IMR-90 (cell line): Measurements from ENCODE around the gene UBFD1. TPM values are rescaled to one million over a fixed set of nuclear protein-coding genes. Genes with fewer than 3 reads are reported as not detected.

Experiments
- ATAC-seq: fragments of 200-7000 bp; cut with Tn5 transposase; 2 replicates; pipeline ENCODE4 v1.9.1; 2020; ENCODE audit warnings: low read depth, mild to moderate bottlenecking, moderate library complexity
- BruUV-seq: library from RNA; stranded (reverse); fragments of 400-500 nt; replicated peaks from 2 replicates; lab custom pipeline; 2021; lab: Mats Ljungman, UMichigan
- CTCF ChIA-PET: fragments of 300-600 bp; formaldehyde crosslinking; extraction: SDS; loops from one replicate; lab custom pipeline; 2021; ENCODE audit warnings: antibody characterized with exemption; lab: Yijun Ruan, JAX
- POLR2A ChIA-PET: fragments of 300-600 bp; sonication (Branson Sonifier 250); formaldehyde crosslinking; loops from one replicate; lab custom pipeline; 2022; ENCODE audit warnings: antibody characterized with exemption; ENCODE audit not compliant: unreplicated experiment; lab: Charles Lee
- DNase-seq: peaks from one replicate; pipeline ENCODE4 v3.0.0; 2013
- H2AFZ ChIP-seq: replicated peaks from 2 replicates; pipeline ENCODE3; 2013; ENCODE audit warnings: low read length, mild to moderate bottlenecking; ENCODE audit not compliant: poor library complexity
- H2AK5ac ChIP-seq: 2 replicates; pipeline ENCODE4 v1.6.1; 2013; ENCODE audit warnings: low read depth, low read length, inconsistent platforms
- H2AK9ac ChIP-seq: replicated peaks from 2 replicates; pipeline ENCODE3; 2013; ENCODE audit warnings: mild to moderate bottlenecking, low read depth, low read length, moderate library complexity; ENCODE audit not compliant: poor library complexity
- H2BK120ac ChIP-seq: 2 replicates; pipeline ENCODE4 v1.6.1; 2013; ENCODE audit warnings: low read depth, low read length, inconsistent platforms
- H2BK15ac ChIP-seq: 3 replicates; pipeline ENCODE4 v1.6.1; 2013; ENCODE audit warnings: low read depth, low read length, inconsistent platforms
- H2BK20ac ChIP-seq: 2 replicates; pipeline ENCODE4 v1.6.1; 2013; ENCODE audit warnings: low read depth, mild to moderate bottlenecking, inconsistent platforms, low read length, moderate library complexity
- H2BK5ac ChIP-seq: 2 replicates; pipeline ENCODE4 v1.6.1; 2013; ENCODE audit warnings: mild to moderate bottlenecking, low read depth, low read length, inconsistent platforms; ENCODE audit not compliant: poor library complexity, severe bottlenecking
- H3K14ac ChIP-seq: replicated peaks from 2 replicates; pipeline ENCODE4 v1.6.1; 2013; ENCODE audit warnings: low read depth, low read length, inconsistent platforms
- H3K18ac ChIP-seq: 2 replicates; pipeline ENCODE4 v1.6.1; 2013; ENCODE audit warnings: low read depth, low read length, control low read depth
- H3K23ac ChIP-seq: 2 replicates; pipeline ENCODE4 v1.6.1; 2013; ENCODE audit warnings: low read depth, low read length, inconsistent platforms
- H3K27ac ChIP-seq: 2 replicates; pipeline ENCODE4 v1.5.1; 2013; ENCODE audit warnings: mild to moderate bottlenecking, control low read depth, low read length; ENCODE audit not compliant: insufficient read depth
- H3K27me3 ChIP-seq: 2 replicates; pipeline ENCODE4 v1.6.1; 2013; ENCODE audit warnings: low read length; ENCODE audit not compliant: control insufficient read depth, insufficient read depth
- H3K36me3 ChIP-seq: 2 replicates; pipeline ENCODE4 v1.6.1; 2013; ENCODE audit warnings: low read length, mixed read lengths; ENCODE audit not compliant: control insufficient read depth, insufficient read depth
- H3K4ac ChIP-seq: 2 replicates; pipeline ENCODE4 v1.6.1; 2013; ENCODE audit warnings: low read depth, low read length, inconsistent platforms
- H3K4me1 ChIP-seq: 2 replicates; pipeline ENCODE4 v1.6.1; 2013; ENCODE audit warnings: low read length, mixed read lengths; ENCODE audit not compliant: control insufficient read depth, insufficient read depth
- H3K4me2 ChIP-seq: 2 replicates; pipeline ENCODE4 v1.6.1; 2013; ENCODE audit warnings: low read depth, mild to moderate bottlenecking, control low read depth, low read length, moderate library complexity
- H3K4me3 ChIP-seq: 2 replicates; pipeline ENCODE4 v1.5.1; 2013; ENCODE audit warnings: low read depth, mild to moderate bottlenecking, control low read depth, low read length, moderate library complexity; ENCODE audit not compliant: insufficient read depth
- H3K56ac ChIP-seq: 2 replicates; pipeline ENCODE4 v1.6.1; 2013; ENCODE audit warnings: low read length, inconsistent platforms; ENCODE audit not compliant: insufficient read depth; ENCODE audit errors: extremely low read depth
- H3K79me1 ChIP-seq, 2 experiments: 2 replicates each; pipeline ENCODE4 v1.6.1; 2013; ENCODE audit warnings: low read length in 2 of 2, inconsistent platforms in 1 of 2, low read depth in 1 of 2
- H3K9ac ChIP-seq: 2 replicates; pipeline ENCODE4 v1.6.1; 2013; ENCODE audit warnings: low read depth, low read length, control low read depth
- H3K9me1 ChIP-seq: 2 replicates; pipeline ENCODE4 v1.6.1; 2013; ENCODE audit warnings: low read length, inconsistent platforms; ENCODE audit not compliant: insufficient read depth
- H3K9me3 ChIP-seq: 2 replicates; pipeline ENCODE4 v1.6.1; 2013; ENCODE audit warnings: low read length; ENCODE audit not compliant: control insufficient read depth, insufficient read depth
- H4K20me1 ChIP-seq: 2 replicates; pipeline ENCODE4 v1.6.1; 2013; ENCODE audit warnings: low read length, inconsistent platforms; ENCODE audit not compliant: insufficient read depth
- H4K5ac ChIP-seq: 2 replicates; pipeline ENCODE4 v1.6.1; 2013; ENCODE audit warnings: mild to moderate bottlenecking, low read depth, low read length, control low read depth
- H4K8ac ChIP-seq, 2 experiments: 2 replicates each; pipeline ENCODE4 v1.6.1; 2013; ENCODE audit warnings: low read depth in 2 of 2, low read length in 2 of 2, control low read depth in 1 of 2, inconsistent platforms in 1 of 2
- H4K91ac ChIP-seq: 2 replicates; pipeline ENCODE4 v1.6.1; 2013; ENCODE audit warnings: low read depth, low read length, inconsistent platforms; ENCODE audit not compliant: insufficient read depth
- CEBPB ChIP-seq: IDR thresholded peaks from 2 replicates; pipeline ENCODE4 v1.6.1; 2012; ENCODE audit warnings: low read depth, low read length, improper control_type of control experiment
- CHD1 ChIP-seq: IDR thresholded peaks from 2 replicates; pipeline ENCODE4 v1.6.1; 2012; ENCODE audit warnings: low read depth, low read length, improper control_type of control experiment
- MXI1 ChIP-seq: IDR thresholded peaks from 2 replicates; pipeline ENCODE4 v1.6.1; 2012; ENCODE audit warnings: low read depth, mild to moderate bottlenecking, low read length, moderate library complexity, borderline replicate concordance
- WGBS, 2 experiments: methylation state at CpG; one replicate each; pipeline versions ENCODE4 v1.1.5 to v1.1.7; 2013; ENCODE audit warnings: missing lambda C conversion rate in 2 of 2; ENCODE audit not compliant: insufficient read length in 1 of 2; ENCODE audit errors: extremely low coverage in 2 of 2; 5-methylcytosine and 5-hydroxymethylcytosine counted together
- dilution Hi-C: fragments of 300-500 bp; cut with HindIII; formaldehyde crosslinking; loops from one replicate; pipeline ENCODE4 v1.14.3; 2018; ENCODE audit warnings: low sequenced_read_pairs; ENCODE audit not compliant: unreplicated experiment
- in situ Hi-C: fragments of 300-500 bp; cut with MboI; formaldehyde crosslinking; loops from 3 replicates; pipeline ENCODE4 v1.14.3; 2019; ENCODE audit warnings: low sequenced_read_pairs, inconsistent platforms, mixed read lengths
- intact Hi-C: fragments of 100-400 bp; cut with micrococcal nuclease; formaldehyde crosslinking; loops from 2 replicates; pipeline ENCODE4 v1.10.0; 2022
- polyA plus RNA-seq, 3 experiments: library from polyadenylated mRNA; depleted of rRNA; stranded (reverse); fragments of >200 nt; gene quantifications; 2 replicates each; pipeline ENCODE4 v1.2.3, GENCODE V29; 2012; ENCODE audit warnings: low replicate concordance in 1 of 3
- total RNA-seq: library from RNA; depleted of rRNA; stranded (reverse); fragments of >200 nt; gene quantifications from 2 replicates; pipeline ENCODE4 v1.2.3, GENCODE V29; 2012

The UBFD1 gene
- total and polyA plus RNA-seq, 2 of the 4 experiments (the other 2 are of a cell fraction) = 39.3 to 55.0 TPM

DNA sequence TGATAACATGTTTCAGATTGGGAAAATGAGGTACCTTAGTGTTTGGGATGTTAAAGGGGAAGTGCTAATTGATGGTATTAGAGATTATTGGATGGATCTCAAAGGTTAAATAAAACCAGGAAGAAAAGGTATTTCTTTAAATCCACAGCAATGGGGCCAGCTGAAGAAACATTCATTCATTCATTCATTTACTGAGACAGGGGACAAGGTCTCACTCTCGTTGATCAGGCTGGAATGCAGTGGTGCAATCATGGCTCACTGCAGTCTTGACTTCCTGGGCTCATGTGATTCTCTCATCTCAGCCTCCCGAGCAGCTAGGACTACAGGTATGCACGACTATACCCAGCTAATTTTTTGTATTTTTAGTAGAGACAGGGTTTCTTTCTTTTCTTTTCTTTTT is 20.1 kb upstream of the UBFD1 start:
- peaks cover 13% of the 10 kb centered on the region for H3K9me1 ChIP-seq
- H4K91ac ChIP-seq = no peak overlapping the region
- H2BK120ac ChIP-seq = no peak overlapping the region
- no peaks in the 10 kb centered on the region for H3K9me3 ChIP-seq
- no peak for ATAC-seq
- no peak overlapping the region for H3K4me3 ChIP-seq
- H2BK5ac ChIP-seq = no peak overlapping the region
- H2BK15ac ChIP-seq = no peak overlapping the region
- no CpG with 5 or more reads among the region's 3 CpGs for WGBS, 2 experiments
- H3K4me2 ChIP-seq = no peak overlapping the region
- no peak overlapping the region for H3K56ac ChIP-seq
- in situ Hi-C loops = no loop called here
- no peak for DNase-seq
- 0 out of 2 replicates have a peak, but pooled peaks have one; percentile 8 for TF ChIP-seq CEBPB
- no peak for TF ChIP-seq CHD1
- no peak for TF ChIP-seq MXI1
- intact Hi-C loops = no loop called here
- peaks cover 34% of the 10 kb centered on the region for H3K36me3 ChIP-seq
- CTCF ChIA-PET = no interaction called here
- H4K8ac ChIP-seq = no peak overlapping the region
- no peak overlapping the region for H4K5ac ChIP-seq
- H3K27me3 ChIP-seq = no peaks in the 10 kb centered on the region
- H2BK20ac ChIP-seq = no peak overlapping the region
- no peak overlapping the region for H3K18ac ChIP-seq
- H3K14ac ChIP-seq = no peak overlapping the region
- dilution Hi-C loops = no loop called here
- no peak overlapping the region for H2AK9ac ChIP-seq
- H3K27ac ChIP-seq = no peak overlapping the region
- no peak overlapping the region for H3K23ac ChIP-seq
- H2AK5ac ChIP-seq = no peak overlapping the region
- no peak overlapping the region for H3K4ac ChIP-seq
- H2AFZ ChIP-seq = no peak overlapping the region
- no TSS peak for BruUV-seq
- H3K4me1 ChIP-seq = peaks cover 2% of the 10 kb centered on the region; the same call in 1 of the 2 replicates
- H4K20me1 ChIP-seq = no peaks in the 10 kb centered on the region; the same call in 1 of the 2 replicates
- POLR2A ChIA-PET = no interaction called here
- peaks cover 11 to 34% of the 10 kb centered on the region in 2 experiments; a peak in 3 of 4 replicates for H3K79me1 ChIP-seq
- H3K9ac ChIP-seq = no peak overlapping the region
